ENCODE measurements around the gene SUMO3. TPM values are rescaled to one million over a fixed set of nuclear protein-coding genes. Genes with fewer than 3 reads are reported as not detected.

Gene SUMO3
- total and polyA plus RNA-seq, 2 of the 8 experiments (the other 6 are each of a cell fraction or from before 2014, with no cell fraction given) = 96.8 to 101 TPM

GRCh38 chr21:44795342-44795741 lies 22.5 kb downstream of the SUMO3 start:
- Histone ChIP-seq H2BK5ac (ENCODE audit: low read depth, low read length) (no peak overlapping the region), H3K9ac (replicated peaks in 1 of 4; ENCODE audit: extremely low read depth in 1 of 4, low read depth in 3 of 4, low read length in 3 of 4) (no peak overlapping the region), H2AFZ (ENCODE audit: low read length) (no peak overlapping the region), H2BK120ac (replicated peaks; ENCODE audit: low read depth, low read length) (no peak overlapping the region), H2BK12ac (ENCODE audit: low read depth, low read length) (no peak overlapping the region), H2BK20ac (ENCODE audit: low read length) (no peak overlapping the region), H3K4me1 (replicated peaks in 1 of 4; ENCODE audit: control insufficient read depth in 3 of 4, insufficient read depth in 4 of 4, low read length in 3 of 4) (peaks cover 0 to 8% (median 4%) of the 10 kb centered on the region in 4 experiments; a peak in 4 of 7 replicates), H3K23ac (ENCODE audit: insufficient read length) (no peak overlapping the region), H4K5ac (ENCODE audit: insufficient read length, low read depth, low read length) (no peak overlapping the region), H3K4ac (replicated peaks; ENCODE audit: insufficient read length, low read depth, low read length) (no peak overlapping the region), H3K14ac (ENCODE audit: insufficient read length) (no peak overlapping the region), H3K79me1 (ENCODE audit: low read depth, low read length) (peaks cover 3% of the 10 kb centered on the region; the same call in 1 of the 2 replicates), H4K91ac (replicated peaks; ENCODE audit: insufficient read length, low read length) (no peak overlapping the region), H3K9me3 (ENCODE audit: insufficient read depth in 2 of 2, low read depth in 1 of 2, low read length in 1 of 2) (no peaks in the 10 kb centered on the region), H2AK5ac (ENCODE audit: low read depth, low read length) (no peak overlapping the region), H3K27me3 (replicated peaks in 1 of 4; ENCODE audit: control insufficient read depth in 3 of 4, extremely low read depth in 1 of 4, insufficient read depth in 3 of 4, low read length in 3 of 4) (no peaks in the 10 kb centered on the region), H2BK15ac (ENCODE audit: low read length) (no peak overlapping the region), H4K20me1 (replicated peaks in 1 of 2; ENCODE audit: control insufficient read depth in 1 of 2, insufficient read depth in 2 of 2, low read length in 2 of 2) (peaks cover 7 to 16% of the 10 kb centered on the region in 2 experiments), H3K4me2 (ENCODE audit: insufficient read depth in 1 of 2, low read depth in 2 of 2, low read length in 2 of 2) (no peak overlapping the region), H3K4me3 (ENCODE audit: extremely low read depth in 1 of 4, insufficient read depth in 2 of 4, low read depth in 3 of 4, low read length in 4 of 4) (no peak overlapping the region), H3K36me3 (ENCODE audit: control insufficient read depth in 2 of 4, insufficient read depth in 4 of 4, low read length in 3 of 4) (peaks cover 0 to 28% (median 9%) of the 10 kb centered on the region in 4 experiments; a peak in 7 of 8 replicates), H3K18ac (ENCODE audit: extremely low read depth, low read length) (no peak overlapping the region), H3K56ac (replicated peaks; ENCODE audit: insufficient read length, low read depth, low read length) (no peak overlapping the region), H4K8ac (ENCODE audit: extremely low read depth, insufficient read depth, low read length) (no peak overlapping the region), H3K27ac (ENCODE audit: low read depth, low read length) (no peak overlapping the region), H3K23me2 (ENCODE audit: low read depth, low read length) (0 out of 2 replicates have a peak, but pooled peaks cover under 1% of the 10 kb centered on the region), H3K79me2 (ENCODE audit: control insufficient read depth in 1 of 2, insufficient read depth in 2 of 2, low read length in 2 of 2) (peaks cover 18 to 95% of the 10 kb centered on the region in 2 experiments)
- WGBS, 2 experiments (ENCODE audit: extremely low coverage in 1 of 2, insufficient coverage in 1 of 2, insufficient read length in 1 of 2, insufficient replicate concordance in 2 of 2, low coverage in 1 of 2, low lambda C conversion rate in 2 of 2, missing lambda C conversion rate in 1 of 2) = 92% methylated on average over 10 of the region's 11 CpGs; no CpG with 5 or more reads in 1 of the 2 experiments
- DNase-seq (ENCODE audit: low read depth in 1 of 2, low spot score in 2 of 2) = no peak
- ChIA-PET CTCF (ENCODE audit: partially characterized antibody) (interaction anchor here (1.0 to 2.7 kb wide), 3 partner anchors 28 to 137 kb away, joined by 3 to 10 read pairs (median 3); no protein-coding TSS in a partner anchor), POLR2A (ENCODE audit: partially characterized antibody) (no interaction called here)
- FAIRE-seq = no peak
- TF ChIP-seq HDAC6 (IDR thresholded peaks at IDR 0.05; ENCODE audit: low read depth, low read length) = no peak
- TF ChIP-seq ASH2L (IDR thresholded peaks at IDR 0.05; ENCODE audit: low read length) = no peak
- TF ChIP-seq FOSL1 (IDR thresholded peaks at IDR 0.05; ENCODE audit: insufficient read depth, low read depth, low read length) = no peak
- TF ChIP-seq CTCF (IDR thresholded peaks at IDR 0.05; ENCODE audit: control extremely low read depth in 1 of 3, insufficient read depth in 1 of 3, low read depth in 1 of 3, low read length in 3 of 3) = no peak
- no peak for TF ChIP-seq PHF8 (conservative IDR thresholded peaks at IDR 0.05; ENCODE audit: low read depth, low read length)
- TF ChIP-seq BACH1 (IDR thresholded peaks at IDR 0.05; ENCODE audit: low read length) = no peak
- TF ChIP-seq SIX5 (IDR thresholded peaks at IDR 0.05; ENCODE audit: low read depth, low read length) = no peak
- no peak for TF ChIP-seq TCF12 (IDR thresholded peaks at IDR 0.05; ENCODE audit: low read depth, low read length)
- no peak for TF ChIP-seq EZH2 (IDR thresholded peaks at IDR 0.05; ENCODE audit: low read depth, low read length, severe bottlenecking)
- TF ChIP-seq TBP (IDR thresholded peaks at IDR 0.05; ENCODE audit: low read depth, low read length) = no peak
- no peak for TF ChIP-seq SAP30 (IDR thresholded peaks at IDR 0.05; ENCODE audit: insufficient read depth, insufficient replicate concordance, low read length)
- no peak for TF ChIP-seq CBX8 (IDR thresholded peaks at IDR 0.05; ENCODE audit: borderline replicate concordance, low read depth, low read length)
